ENCODE data around the gene TNS1.

- no peak for TF ChIP-seq EZH2 (optimal IDR thresholded peaks at IDR 0.05; ENCODE audit: low read depth, low read length)
- TF ChIP-seq, protein P1, sequence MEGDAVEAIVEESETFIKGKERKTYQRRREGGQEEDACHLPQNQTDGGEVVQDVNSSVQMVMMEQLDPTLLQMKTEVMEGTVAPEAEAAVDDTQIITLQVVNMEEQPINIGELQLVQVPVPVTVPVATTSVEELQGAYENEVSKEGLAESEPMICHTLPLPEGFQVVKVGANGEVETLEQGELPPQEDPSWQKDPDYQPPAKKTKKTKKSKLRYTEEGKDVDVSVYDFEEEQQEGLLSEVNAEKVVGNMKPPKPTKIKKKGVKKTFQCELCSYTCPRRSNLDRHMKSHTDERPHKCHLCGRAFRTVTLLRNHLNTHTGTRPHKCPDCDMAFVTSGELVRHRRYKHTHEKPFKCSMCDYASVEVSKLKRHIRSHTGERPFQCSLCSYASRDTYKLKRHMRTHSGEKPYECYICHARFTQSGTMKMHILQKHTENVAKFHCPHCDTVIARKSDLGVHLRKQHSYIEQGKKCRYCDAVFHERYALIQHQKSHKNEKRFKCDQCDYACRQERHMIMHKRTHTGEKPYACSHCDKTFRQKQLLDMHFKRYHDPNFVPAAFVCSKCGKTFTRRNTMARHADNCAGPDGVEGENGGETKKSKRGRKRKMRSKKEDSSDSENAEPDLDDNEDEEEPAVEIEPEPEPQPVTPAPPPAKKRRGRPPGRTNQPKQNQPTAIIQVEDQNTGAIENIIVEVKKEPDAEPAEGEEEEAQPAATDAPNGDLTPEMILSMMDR (IDR thresholded peaks at IDR 0.05; ENCODE audit: low read length): no peak
- no peak for TF ChIP-seq EZH2phosphoT487 (IDR thresholded peaks at IDR 0.05; ENCODE audit: low read length)
These were observed 24.8 kb downstream of the TNS1 start for GRCh38 chr2:217977840-217978535.

All from MM.1S (cell line).